Common myeloid progenitor, CD34-positive (primary cell): ENCODE results near the gene GABRB3.

Experiments
- CTCF ChIA-PET: fragments of 350-600 bp; sonication (Branson Sonifier 250); formaldehyde crosslinking; loops from one replicate; lab custom pipeline; 2021; ENCODE audit warnings: antibody characterized with exemption; lab: Charles Lee
- POLR2A ChIA-PET: fragments of 350-600 bp; sonication (Branson Sonifier 250); formaldehyde crosslinking; loops from one replicate; lab custom pipeline; 2021; ENCODE audit warnings: antibody characterized with exemption; lab: Charles Lee
- DNase-seq, 3 donors: peaks; one replicate each; pipeline versions ENCODE4 v3.0.0 to v3.0.0-alpha.2; 2013
- H3K27ac ChIP-seq, 2 experiments: 1 replicate in 1 of 2; 2 replicates in 1 of 2; pipeline ENCODE4 v1.7.0; 2013; ENCODE audit warnings: inconsistent platforms in 2 of 2, low read length in 2 of 2, mild to moderate bottlenecking in 2 of 2, low read depth in 1 of 2, moderate library complexity in 1 of 2; ENCODE audit not compliant: severe bottlenecking in 2 of 2, insufficient read depth in 1 of 2, poor library complexity in 1 of 2
- H3K27me3 ChIP-seq, 5 experiments: replicated peaks in 2 of 5; 1 replicate in 3 of 5; 2 replicates in 2 of 5; pipeline versions ENCODE4 v1.6.1 to v1.7.0; 2013; ENCODE audit warnings: low read length in 4 of 5, mild to moderate bottlenecking in 2 of 5, moderate library complexity in 2 of 5, inconsistent platforms in 1 of 5; ENCODE audit not compliant: insufficient read depth in 5 of 5, control insufficient read depth in 4 of 5
- H3K36me3 ChIP-seq, 4 experiments: 1 replicate in 2 of 4; 2 replicates in 2 of 4; pipeline versions ENCODE4 v1.6.1 to v1.7.0; 2013; ENCODE audit warnings: low read length in 3 of 4, control low read depth in 1 of 4, mild to moderate bottlenecking in 1 of 4; ENCODE audit not compliant: control insufficient read depth in 4 of 4, insufficient read depth in 4 of 4
- H3K4me1 ChIP-seq, 4 experiments: 1 replicate in 3 of 4; 2 replicates in 1 of 4; pipeline versions ENCODE4 v1.6.1 to v1.7.1; 2013; ENCODE audit warnings: low read length in 3 of 4, mild to moderate bottlenecking in 3 of 4, control low read depth in 1 of 4, inconsistent platforms in 1 of 4, moderate library complexity in 1 of 4; ENCODE audit not compliant: control insufficient read depth in 4 of 4, insufficient read depth in 4 of 4; ENCODE audit errors: control extremely low read depth in 1 of 4
- H3K4me3 ChIP-seq, 7 experiments: 1 replicate in 4 of 7; 2 replicates in 3 of 7; pipeline versions ENCODE4 v1.5.1 to v1.7.0; 2013; ENCODE audit warnings: mild to moderate bottlenecking in 7 of 7, low read length in 6 of 7, moderate library complexity in 6 of 7, inconsistent platforms in 2 of 7, low read depth in 2 of 7, control low read depth in 1 of 7; ENCODE audit not compliant: insufficient read depth in 4 of 7, control insufficient read depth in 1 of 7; ENCODE audit errors: extremely low read depth in 1 of 7
- H3K9me3 ChIP-seq, 5 experiments: 1 replicate in 4 of 5; 2 replicates in 1 of 5; pipeline versions ENCODE4 v1.6.1 to v1.7.1; 2013; ENCODE audit warnings: low read length in 4 of 5, mild to moderate bottlenecking in 2 of 5, inconsistent platforms in 1 of 5, low read depth in 1 of 5, moderate library complexity in 1 of 5; ENCODE audit not compliant: control insufficient read depth in 4 of 5, insufficient read depth in 2 of 5; ENCODE audit errors: control extremely low read depth in 1 of 5
- WGBS: methylation state at CpG from one replicate; pipeline ENCODE4 v1.1.5; 2013; ENCODE audit not compliant: insufficient coverage; 5-methylcytosine and 5-hydroxymethylcytosine counted together

The GABRB3 gene

GRCh38 chr15:26624128-26624527 is 148.7 kb downstream of the GABRB3 start:
- WGBS = 98% methylated on average over 15 of the region's 17 CpGs
- POLR2A ChIA-PET = no interaction called here

GRCh38 chr15:26623071-26623470 is 149.8 kb downstream of the GABRB3 start:
- Histone ChIP-seq H3K4me1 (no peaks in the 10 kb centered on the region), H3K9me3 (peaks cover 0 to 3% (median 2%) of the 10 kb centered on the region in 5 experiments), H3K4me3 (no peak overlapping the region), H3K27ac (no peak overlapping the region), H3K27me3 (no peaks in the 10 kb centered on the region), H3K36me3 (no peaks in the 10 kb centered on the region)
- no peak for DNase-seq
- 93% methylated on average over 6 of the region's 9 CpGs for WGBS
- POLR2A ChIA-PET = no interaction called here
- CTCF ChIA-PET = no interaction called here

More at GRCh38 chr15:26624128-26624527, 148.7 kb downstream of the GABRB3 start:
- H3K36me3 ChIP-seq = no peaks in the 10 kb centered on the region
- peaks cover 0 to 6% (median 2%) of the 10 kb centered on the region in 5 experiments for H3K9me3 ChIP-seq
- no peak overlapping the region for H3K4me3 ChIP-seq
- DNase-seq = no peak
- H3K27me3 ChIP-seq = no peaks in the 10 kb centered on the region
- no peak overlapping the region for H3K27ac ChIP-seq
- CTCF ChIA-PET = no interaction called here
- no peaks in the 10 kb centered on the region for H3K4me1 ChIP-seq

GRCh38 chr15:26621816-26622215 is 151.1 kb downstream of the GABRB3 start:
- Histone ChIP-seq H3K4me1 (no peaks in the 10 kb centered on the region), H3K27ac (no peak overlapping the region), H3K36me3 (no peaks in the 10 kb centered on the region), H3K9me3 (peaks cover 0 to 3% (median 0%) of the 10 kb centered on the region in 5 experiments), H3K4me3 (no peak overlapping the region), H3K27me3 (no peaks in the 10 kb centered on the region)
- DNase-seq = no peak
- POLR2A ChIA-PET = no interaction called here
- CTCF ChIA-PET = no interaction called here
- 71% methylated on average over 5 of the region's 5 CpGs for WGBS

GRCh38 chr15:26620528-26621458 is 152.1 kb downstream of the GABRB3 start:
- peaks cover 0 to 3% (median 0%) of the 10 kb centered on the region in 5 experiments for H3K9me3 ChIP-seq
- POLR2A ChIA-PET = no interaction called here
- CTCF ChIA-PET = no interaction called here
- no peak overlapping the region for H3K27ac ChIP-seq
- 84% methylated on average over 10 of the region's 10 CpGs for WGBS
- H3K4me3 ChIP-seq = no peak overlapping the region
- H3K27me3 ChIP-seq = no peaks in the 10 kb centered on the region
- no peaks in the 10 kb centered on the region for H3K36me3 ChIP-seq
- no peak for DNase-seq
- no peaks in the 10 kb centered on the region for H3K4me1 ChIP-seq

- peaks cover 0 to 6% (median 3%) of the 10 kb centered on the region in 5 experiments for H3K9me3 ChIP-seq
- ChIA-PET POLR2A (no interaction called here), CTCF (no interaction called here)
- H3K4me1 ChIP-seq = no peaks in the 10 kb centered on the region
- H3K27ac ChIP-seq = no peak overlapping the region
- H3K4me3 ChIP-seq = no peak overlapping the region
- DNase-seq = no peak
- no peaks in the 10 kb centered on the region for H3K27me3 ChIP-seq
- 97% methylated on average over 3 of the region's 3 CpGs for WGBS
- no peaks in the 10 kb centered on the region for H3K36me3 ChIP-seq
These were observed 157.0 kb downstream of the GABRB3 start for GRCh38 chr15:26615927-26616302.

GRCh38 chr15:26615188-26615926 is 157.5 kb downstream of the GABRB3 start:
- H3K27me3 ChIP-seq = no peaks in the 10 kb centered on the region
- H3K36me3 ChIP-seq = no peaks in the 10 kb centered on the region
- H3K4me3 ChIP-seq = no peak overlapping the region
- DNase-seq = no peak
- ChIA-PET CTCF (no interaction called here), POLR2A (no interaction called here)
- no peaks in the 10 kb centered on the region for H3K4me1 ChIP-seq
- WGBS = 91% methylated on average over 7 of the region's 7 CpGs
- H3K9me3 ChIP-seq = peaks cover 0 to 6% (median 2%) of the 10 kb centered on the region in 5 experiments
- no peak overlapping the region for H3K27ac ChIP-seq

GRCh38 chr15:26614734-26615133 is 158.1 kb downstream of the GABRB3 start:
- Histone ChIP-seq H3K9me3 (peaks cover 0 to 6% (median 4%) of the 10 kb centered on the region in 5 experiments), H3K36me3 (no peaks in the 10 kb centered on the region), H3K27me3 (no peaks in the 10 kb centered on the region), H3K27ac (no peak overlapping the region), H3K4me1 (no peaks in the 10 kb centered on the region), H3K4me3 (no peak overlapping the region)
- 100% methylated on average over 1 of the region's 3 CpGs for WGBS
- DNase-seq = no peak
- CTCF ChIA-PET = no interaction called here
- POLR2A ChIA-PET = no interaction called here
